NCI-H1436 treated with DMSO at 0.1 percent for 48 hours (cell line): ENCODE measurements around the gene ST14.
"Not testable (repeated sequence)": the region's sequence is repeated elsewhere in the genome, so short reads cannot be mapped to it uniquely, and the experiment has no call there.

Experiments
- DNase-seq: peaks from one replicate; lab custom pipeline; 2025; lab: John Stamatoyannopoulos, UW

ST14 gene

GRCh38 chr11:130209128-130209932 is 49.7 kb downstream of the ST14 start:
- DNase-seq: no peak

DNA sequence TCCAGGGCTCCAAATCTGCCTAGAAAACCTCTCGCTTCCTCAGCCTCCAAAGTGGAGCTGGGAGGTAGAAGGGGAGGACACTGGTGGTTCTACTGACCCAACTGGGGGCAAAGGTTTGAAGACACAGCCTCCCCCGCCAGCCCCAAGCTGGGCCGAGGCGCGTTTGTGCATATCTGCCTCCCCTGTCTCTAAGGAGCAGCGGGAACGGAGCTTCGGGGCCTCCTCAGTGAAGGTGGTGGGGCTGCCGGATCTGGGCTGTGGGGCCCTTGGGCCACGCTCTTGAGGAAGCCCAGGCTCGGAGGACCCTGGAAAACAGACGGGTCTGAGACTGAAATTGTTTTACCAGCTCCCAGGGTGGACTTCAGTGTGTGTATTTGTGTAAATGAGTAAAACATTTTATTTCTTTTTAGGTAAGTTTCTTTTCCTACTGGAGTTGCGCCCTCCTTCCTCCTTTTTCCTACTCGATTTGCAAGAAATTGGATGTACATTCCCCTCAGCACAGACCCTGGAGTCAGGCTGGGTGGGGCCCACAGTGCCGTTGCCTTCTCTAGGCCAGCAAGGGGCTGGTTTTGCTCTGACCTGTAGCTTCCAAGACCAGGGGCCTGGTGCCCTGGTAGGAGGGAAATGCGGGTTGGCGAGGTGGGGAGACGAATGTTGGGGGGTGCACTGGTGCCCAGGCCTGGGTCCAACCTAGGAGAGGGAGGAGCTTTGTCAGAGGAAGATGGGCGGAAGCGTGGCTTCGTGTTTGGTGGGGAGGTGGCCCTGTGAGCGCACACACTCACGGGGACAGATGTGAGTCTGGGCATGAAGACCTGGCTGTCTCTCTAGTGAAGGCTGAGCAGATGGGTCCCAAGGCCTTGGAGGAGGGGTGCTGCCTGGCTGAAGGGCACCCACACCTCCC is 50.6 kb downstream of the ST14 start:
- no peak for DNase-seq

GRCh38 chr11:130211144-130211543 is 51.6 kb downstream of the ST14 start:
- no peak for DNase-seq

DNA sequence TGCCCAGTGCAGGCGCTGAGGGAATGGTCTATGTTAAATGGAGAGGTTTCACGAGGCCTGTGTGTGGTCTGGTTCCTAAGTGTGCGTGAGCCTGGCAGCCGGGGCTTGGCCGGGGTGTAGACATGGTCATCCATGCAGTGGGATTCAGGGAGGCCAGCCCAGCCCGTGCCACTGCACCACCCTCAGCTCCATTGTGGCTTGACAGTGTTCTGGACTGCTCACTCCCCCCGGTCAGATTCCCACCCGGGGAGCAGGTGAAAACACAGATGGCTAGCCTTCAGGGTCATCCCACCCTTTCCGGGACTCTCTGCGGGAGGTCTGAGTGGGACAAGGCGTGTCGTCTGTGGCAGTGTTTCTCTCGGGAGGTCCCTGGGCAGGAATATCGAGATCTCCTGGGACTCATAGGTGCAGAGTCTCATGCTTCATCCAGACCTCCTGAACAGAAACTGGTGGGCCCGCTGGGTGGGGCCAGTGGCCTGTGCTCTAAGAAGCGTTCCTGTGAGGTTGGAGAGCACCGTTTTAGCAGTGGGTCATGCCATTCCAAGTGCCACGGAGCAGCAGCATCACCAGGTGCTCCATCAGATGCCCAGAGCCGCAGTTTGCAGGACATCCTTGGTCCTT is 52.3 kb downstream of the ST14 start:
- no peak for DNase-seq

DNA sequence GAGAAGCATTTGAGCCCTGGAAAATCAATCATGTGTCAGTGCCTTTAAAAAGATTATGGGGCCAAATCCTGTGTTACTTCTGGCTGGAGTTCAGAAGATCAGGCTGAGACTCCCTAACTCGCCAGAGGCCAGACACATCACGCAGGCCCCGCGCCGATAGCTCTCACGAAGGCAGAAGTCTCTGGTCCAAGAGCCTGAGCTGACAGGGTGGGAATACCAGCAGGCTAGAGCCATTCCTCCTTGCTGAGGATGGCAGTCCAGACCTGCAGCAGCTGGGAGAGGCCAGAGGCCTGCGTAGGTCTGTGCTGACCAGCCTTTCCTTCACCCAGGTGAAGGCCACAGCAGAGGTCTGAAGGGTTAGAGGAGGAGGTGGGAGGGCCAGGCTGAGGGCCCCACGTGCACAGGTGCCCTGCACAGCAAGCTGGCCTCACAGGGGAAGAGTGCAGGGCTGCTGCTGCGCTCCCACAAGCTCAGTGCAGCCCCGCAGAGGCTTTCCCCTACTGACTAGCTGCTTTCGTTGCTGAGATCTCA is 52.9 kb downstream of the ST14 start:
- no peak for DNase-seq

DNA sequence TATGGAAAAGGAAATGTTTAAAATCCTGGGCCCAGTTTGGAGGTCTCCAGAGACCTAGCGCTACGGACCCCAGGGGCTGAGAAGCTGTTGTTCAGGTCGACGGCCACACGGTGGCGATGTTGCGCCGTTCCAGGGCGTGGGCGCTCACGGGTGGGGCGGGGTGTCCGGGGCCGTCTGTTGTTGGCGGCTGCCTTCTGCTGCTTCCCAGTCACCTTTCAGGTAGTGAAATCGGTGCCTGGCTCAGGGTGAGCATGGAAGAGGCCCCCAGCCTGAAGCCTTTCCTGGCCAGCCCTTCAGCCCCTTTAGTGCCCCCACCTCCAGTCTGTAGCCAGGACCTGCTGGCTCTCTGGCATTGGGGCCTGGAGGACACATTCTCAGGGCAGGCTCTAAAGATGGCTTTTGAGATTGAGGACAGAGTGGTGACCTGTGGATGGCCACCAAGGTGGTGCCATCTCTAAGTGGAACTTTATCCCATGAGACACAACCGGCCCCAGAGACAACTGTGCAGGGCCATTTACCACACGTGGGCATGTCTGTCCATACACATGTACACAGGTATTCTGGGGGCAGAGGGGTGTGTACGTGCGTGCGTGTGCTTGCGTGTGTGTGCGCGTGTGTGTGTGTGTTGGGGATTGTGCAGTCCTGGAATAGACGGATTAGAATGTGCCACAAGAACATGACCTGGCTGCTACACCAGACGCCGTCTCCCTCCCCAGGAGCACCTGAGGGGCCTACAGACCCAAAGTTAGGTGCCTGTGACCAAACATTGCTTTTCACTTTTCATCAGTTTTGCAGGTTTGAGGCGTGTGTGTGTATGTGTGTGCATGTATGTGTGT is 53.8 kb downstream of the ST14 start:
- no peak for DNase-seq

DNA sequence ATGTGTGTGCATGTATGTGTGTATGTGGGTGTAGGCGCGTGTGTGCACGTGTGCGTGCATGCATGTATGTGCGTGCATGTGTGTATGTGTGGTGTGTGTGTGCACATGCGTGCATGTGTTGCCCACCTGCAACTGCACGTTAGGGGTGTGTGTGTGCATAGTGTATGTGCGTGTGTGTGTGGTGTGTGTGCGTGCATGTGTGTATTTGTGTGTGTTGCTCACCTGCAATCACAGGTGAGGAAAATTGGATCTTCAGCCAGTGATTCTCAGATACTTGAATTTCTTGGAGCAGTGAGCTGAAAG is 54.3 kb downstream of the ST14 start:
- no peak for DNase-seq

GRCh38 chr11:130214861-130215530 is 55.4 kb downstream of the ST14 start:
- DNase-seq: no peak

DNA sequence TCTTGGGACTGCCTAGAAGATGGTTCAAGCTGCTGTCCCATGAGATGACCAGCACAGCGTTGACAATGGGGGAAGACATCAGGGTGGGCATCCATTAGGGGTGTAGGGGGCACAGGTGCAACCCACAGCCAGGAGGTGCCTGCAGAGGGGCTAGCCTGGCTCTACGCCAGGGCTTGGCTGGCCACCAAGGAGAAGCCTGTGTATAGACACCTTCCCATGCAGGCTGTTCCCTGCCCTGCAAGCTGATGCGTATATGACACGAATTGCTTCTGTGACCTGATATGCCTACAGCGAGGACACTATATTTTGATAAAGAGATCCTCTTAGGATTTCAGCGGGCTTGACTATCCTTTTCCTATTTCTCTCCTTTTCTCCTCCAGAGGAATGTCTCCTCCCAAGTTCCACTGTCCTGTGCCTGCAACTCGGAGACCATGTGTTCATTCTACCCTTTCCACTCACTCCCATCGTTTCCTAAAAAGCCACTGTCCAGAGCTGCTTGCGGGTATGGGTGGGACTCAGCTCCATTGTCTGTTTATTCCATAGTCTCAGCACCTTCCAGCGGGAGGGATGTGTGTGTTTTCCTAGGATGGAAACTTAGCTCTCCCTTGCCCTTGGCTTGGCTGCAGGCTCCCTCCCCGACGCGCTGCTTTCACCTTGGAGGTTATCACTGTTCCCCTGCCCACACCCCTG is 56.1 kb downstream of the ST14 start:
- DNase-seq: no peak

DNA sequence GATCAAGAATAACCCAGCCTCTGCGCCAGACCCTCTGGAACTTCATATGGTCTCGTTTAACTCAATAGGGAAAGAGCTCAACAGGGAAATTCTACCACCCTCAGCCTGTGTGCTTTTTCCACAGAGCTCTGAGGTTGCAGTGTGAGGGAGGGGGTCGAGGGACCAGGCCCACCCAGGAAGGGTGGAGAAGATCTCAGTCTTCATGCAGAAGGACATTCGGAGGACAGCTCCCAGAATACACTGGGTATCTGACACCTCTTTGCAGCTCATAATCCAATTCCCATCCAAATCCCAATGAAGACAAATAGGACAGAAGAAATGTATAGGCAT is 56.6 kb downstream of the ST14 start:
- no peak for DNase-seq

GRCh38 chr11:130216591-130217132 is 57.1 kb downstream of the ST14 start:
- DNase-seq: no peak

DNA sequence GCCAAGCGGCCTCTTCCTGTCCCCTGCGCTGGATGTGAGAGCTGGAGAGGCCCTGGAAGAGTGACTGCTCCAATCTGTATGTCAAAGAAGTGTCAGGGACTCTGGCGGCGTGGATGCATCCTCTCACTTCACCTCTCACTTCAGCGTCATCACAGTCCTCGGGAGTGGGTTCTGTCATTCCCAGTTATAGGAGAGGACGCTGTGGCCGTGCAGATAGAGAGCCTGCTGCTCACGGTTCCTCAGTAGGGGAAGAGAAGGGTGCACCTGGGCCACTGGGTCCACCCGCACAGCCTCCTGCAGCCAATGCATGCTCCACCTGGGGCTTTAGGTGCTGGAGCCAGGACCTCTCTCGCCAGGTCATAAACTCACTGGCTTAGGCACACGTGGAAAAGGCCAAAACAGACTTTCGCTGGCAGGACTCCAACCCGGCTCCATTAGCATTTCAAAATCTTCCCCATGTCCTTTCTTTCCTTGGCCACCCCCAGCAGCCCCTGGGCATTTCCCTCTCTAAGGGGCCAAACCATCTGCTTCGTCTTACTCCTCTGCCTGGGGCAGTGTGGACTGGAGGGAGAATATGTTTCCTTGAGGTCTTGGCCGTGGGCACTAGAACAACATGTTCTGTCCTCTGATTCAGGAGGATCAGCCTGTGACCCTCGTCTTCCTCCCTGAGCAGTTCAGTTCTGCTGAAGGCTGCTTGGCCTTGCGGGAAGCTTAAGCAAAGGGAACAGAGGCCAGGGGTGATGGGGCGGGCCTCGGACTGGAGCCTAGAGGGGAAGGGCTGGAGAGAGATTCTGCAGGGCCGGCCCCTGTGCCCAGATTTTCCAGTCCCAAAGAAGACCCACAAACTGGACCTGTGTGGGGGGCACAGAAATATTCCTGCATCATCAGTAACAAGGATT is 57.8 kb downstream of the ST14 start:
- no peak for DNase-seq

DNA sequence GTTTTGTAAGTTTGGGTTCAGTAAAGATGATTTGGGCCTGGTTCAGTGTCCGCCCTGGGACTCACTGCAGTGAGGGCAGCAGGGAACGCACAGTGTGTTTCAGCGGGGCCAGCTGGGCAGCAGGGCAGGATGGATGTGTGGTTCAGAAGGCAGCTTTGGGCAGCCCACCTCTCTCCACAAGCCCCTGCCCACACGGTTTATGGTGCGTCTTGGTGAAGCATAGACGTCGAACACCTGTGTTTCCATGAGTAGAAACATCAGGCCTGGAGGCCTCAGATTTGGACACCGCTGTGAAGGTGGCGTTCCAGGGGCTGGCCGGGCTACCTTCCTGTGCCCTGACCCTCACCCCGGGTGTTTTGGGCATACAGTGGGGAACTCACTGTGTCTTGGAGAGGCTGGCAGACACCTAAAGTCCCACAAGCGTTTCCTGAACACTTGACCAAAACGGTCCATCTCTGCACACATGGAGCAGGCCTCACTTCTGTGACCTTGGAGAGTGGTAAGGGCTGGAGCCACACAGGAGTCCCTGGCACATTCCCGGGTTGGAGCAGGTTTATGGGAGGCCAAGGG is 59.0 kb downstream of the ST14 start:
- no peak for DNase-seq

- DNase-seq: no peak
These were observed 59.6 kb downstream of the ST14 start for GRCh38 chr11:130219148-130219547.

GRCh38 chr11:130220311-130221035 is 60.9 kb downstream of the ST14 start:
- no peak for DNase-seq

GRCh38 chr11:130223291-130223971 is 63.8 kb downstream of the ST14 start:
- DNase-seq: no peak

GRCh38 chr11:130227373-130227772 is 67.8 kb downstream of the ST14 start:
- no peak for DNase-seq

DNA sequence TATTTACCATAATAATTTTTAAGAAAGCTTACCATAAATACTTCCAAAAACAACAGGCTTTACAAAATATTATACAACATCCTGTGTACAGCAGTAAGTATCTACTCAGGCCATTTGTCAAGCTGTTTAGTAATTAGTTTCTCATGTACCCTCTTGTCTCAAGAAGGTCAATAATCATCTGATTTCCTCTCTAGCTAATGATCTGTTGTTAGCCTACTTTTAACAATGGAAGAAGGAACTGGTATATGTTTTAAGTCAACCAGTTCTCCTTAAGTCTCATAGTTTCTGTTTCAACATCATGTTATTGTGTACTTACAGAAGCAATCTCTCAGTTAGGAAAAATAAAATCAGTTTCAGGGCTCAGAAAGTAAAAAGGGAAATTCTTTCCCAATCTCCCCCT is 73.9 kb downstream of the ST14 start:
- DNase-seq: not testable (repeated sequence)
